ENCODE data around the gene SCAMP5.

SCAMP5 gene

GRCh38 chr15:75023181-75023871 lies 28.0 kb downstream of the SCAMP5 start, which contains the start of gene PPCDC:
Gene PPCDC, plus strand, starts transcription at chr15:75023590. Its CDS starts 4,729 bp downstream, at chr15:75028319.
- DNase-seq = peak; percentile 96 to 99 (median 98)

- peak; percentile 23 to 79 (median 62) for DNase-seq
Measured at GRCh38 chr15:75023872-75024636, 28.7 kb downstream of the SCAMP5 start.

GRCh38 chr15:75025107-75025506 lies 29.7 kb downstream of the SCAMP5 start:
- DNase-seq = no peak

GRCh38 chr15:75025548-75026260 lies 30.3 kb downstream of the SCAMP5 start:
- DNase-seq = no peak

- no peak for DNase-seq
Measured at GRCh38 chr15:75027551-75027950, 32.2 kb downstream of the SCAMP5 start.

GRCh38 chr15:75028991-75029377 lies 33.6 kb downstream of the SCAMP5 start:
- DNase-seq = no peak

- peak; percentile 72 to 85 (median 75) for DNase-seq
Measured at GRCh38 chr15:75029378-75030022, 34.1 kb downstream of the SCAMP5 start.

GRCh38 chr15:75030023-75030413 lies 34.7 kb downstream of the SCAMP5 start:
- peak in 1 of 3 experiments; percentile 20 for DNase-seq

- no peak for DNase-seq
Measured at GRCh38 chr15:75030424-75030823, 35.1 kb downstream of the SCAMP5 start.

GRCh38 chr15:75031848-75032247 lies 36.5 kb downstream of the SCAMP5 start:
- no peak for DNase-seq

GRCh38 chr15:75032395-75032794 lies 37.0 kb downstream of the SCAMP5 start:
- DNase-seq = peak in 2 of 3 experiments; percentile 25 to 75

- DNase-seq = peak in 1 of 3 experiments; percentile 3
Measured at GRCh38 chr15:75033809-75034208, 38.4 kb downstream of the SCAMP5 start.

- DNase-seq = no peak
Measured at GRCh38 chr15:75034615-75035014, 39.3 kb downstream of the SCAMP5 start.

GRCh38 chr15:75036212-75036616 lies 40.9 kb downstream of the SCAMP5 start:
- peak in 1 of 3 experiments; percentile 15 for DNase-seq

- no peak for DNase-seq
Measured at GRCh38 chr15:75037685-75038084, 42.3 kb downstream of the SCAMP5 start.

GRCh38 chr15:75038231-75038630 lies 42.9 kb downstream of the SCAMP5 start:
- DNase-seq = no peak

GRCh38 chr15:75042730-75043508 lies 47.6 kb downstream of the SCAMP5 start:
- DNase-seq = peak in 2 of 3 experiments; percentile 22 to 23

- DNase-seq = peak in 1 of 3 experiments; percentile 21
Measured at GRCh38 chr15:75043509-75044257, 48.3 kb downstream of the SCAMP5 start.

- no peak for DNase-seq
Measured at GRCh38 chr15:75044258-75044878, 49.0 kb downstream of the SCAMP5 start.

GRCh38 chr15:75045332-75046015 lies 50.1 kb downstream of the SCAMP5 start:
- DNase-seq = no peak
